SK-N-SH treated with all-trans-retinoic acid at 6 μM for 48 hours (cell line): ENCODE measurements around the gene PRDM7.
"Not testable (repeated sequence)": the region's sequence is repeated elsewhere in the genome, so short reads cannot be mapped to it uniquely, and the experiment has no call there.

Source experiments
- ATAC-seq: fragments of 200-7000 bp; cut with Tn5 transposase; 3 replicates; pipeline ENCODE4 v1.9.1; 2020; ENCODE audit warnings: mild to moderate bottlenecking, moderate library complexity
- ARNTL ChIP-seq: fragments of 450-650 bp; formaldehyde crosslinking; IDR thresholded peaks from 2 replicates; pipeline ENCODE4 v1.5.0; 2020; ENCODE audit warnings: low read depth, mild to moderate bottlenecking, moderate library complexity, borderline replicate concordance
- BACH2 ChIP-seq: fragments of 250-450 bp; sonication (Bioruptor Pico); IDR thresholded peaks from 2 replicates; pipeline ENCODE4 v1.9.0; 2021; ENCODE audit warnings: mild to moderate bottlenecking, borderline replicate concordance
- CSDC2 ChIP-seq: fragments of 250-450 bp; sonication (Bioruptor Pico); IDR thresholded peaks from 2 replicates; pipeline ENCODE4 v1.5.0; 2020; ENCODE audit warnings: mild to moderate bottlenecking, moderate library complexity
- ESRRG ChIP-seq: fragments of 250-450 bp; sonication (Bioruptor Pico); IDR thresholded peaks from 2 replicates; pipeline ENCODE4 v1.6.1; 2021; ENCODE audit warnings: mild to moderate bottlenecking
- GLIS3 ChIP-seq: fragments of 250-450 bp; sonication (Bioruptor Pico); IDR thresholded peaks from 2 replicates; pipeline ENCODE4 v1.5.0; 2020; ENCODE audit warnings: mild to moderate bottlenecking, moderate library complexity
- ISL1 ChIP-seq: fragments of 250-450 bp; sonication (Bioruptor Pico); IDR thresholded peaks from 2 replicates; pipeline ENCODE4 v2.1.2; 2022; ENCODE audit warnings: mild to moderate bottlenecking, moderate library complexity
- PATZ1 ChIP-seq: fragments of 250-450 bp; sonication (Bioruptor Pico); IDR thresholded peaks from 2 replicates; pipeline ENCODE4 v1.8.0; 2020; ENCODE audit warnings: mild to moderate bottlenecking, moderate library complexity, borderline replicate concordance
- PPARA ChIP-seq: fragments of 250-450 bp; sonication (Bioruptor Pico); IDR thresholded peaks from 2 replicates; pipeline ENCODE4 v1.5.0; 2020; ENCODE audit warnings: mild to moderate bottlenecking, borderline replicate concordance
- RARB ChIP-seq: fragments of 250-450 bp; sonication (Bioruptor Pico); IDR thresholded peaks from 2 replicates; pipeline ENCODE4 v1.8.0; 2021; ENCODE audit warnings: mild to moderate bottlenecking, moderate library complexity
- SNAI2 ChIP-seq: fragments of 250-450 bp; sonication (Bioruptor Pico); IDR thresholded peaks from 2 replicates; pipeline ENCODE4 v1.5.0; 2020; ENCODE audit warnings: mild to moderate bottlenecking, moderate library complexity
- TCF4 ChIP-seq: fragments of 250-450 bp; sonication (Bioruptor Pico); IDR thresholded peaks from 2 replicates; pipeline ENCODE4 v1.8.0; 2021; ENCODE audit warnings: mild to moderate bottlenecking, moderate library complexity, borderline replicate concordance
- TOX ChIP-seq: fragments of 250-450 bp; sonication (Bioruptor Pico); IDR thresholded peaks from 2 replicates; pipeline ENCODE4 v1.8.0; 2021; ENCODE audit warnings: mild to moderate bottlenecking, moderate library complexity, borderline replicate concordance
- ZFP3 ChIP-seq: fragments of 250-450 bp; sonication (Bioruptor Pico); IDR thresholded peaks from 2 replicates; pipeline ENCODE4 v1.5.0; 2020; ENCODE audit warnings: mild to moderate bottlenecking, moderate library complexity
- ZFP30 ChIP-seq: fragments of 450-650 bp; formaldehyde crosslinking; IDR thresholded peaks from 2 replicates; pipeline ENCODE4 v1.5.0; 2022; ENCODE audit warnings: mild to moderate bottlenecking, moderate library complexity
- ZNF70 ChIP-seq: fragments of 450-650 bp; formaldehyde crosslinking; IDR thresholded peaks from 2 replicates; pipeline ENCODE4 v1.5.0; 2020; ENCODE audit warnings: mild to moderate bottlenecking, moderate library complexity
- TF ChIP-seq, protein P1 (sequence below): fragments of 250-450 bp; sonication (Bioruptor Pico); IDR thresholded peaks from 2 replicates; pipeline ENCODE4 v1.5.1; 2020; ENCODE audit warnings: low read depth, mild to moderate bottlenecking, moderate library complexity
- TF ChIP-seq, protein P2 (sequence below): fragments of 250-450 bp; sonication (Bioruptor Pico); IDR thresholded peaks from 2 replicates; pipeline ENCODE4 v1.5.1; 2021; ENCODE audit warnings: mild to moderate bottlenecking, moderate library complexity
- TF ChIP-seq, protein P3 (sequence below): fragments of 250-450 bp; sonication (Bioruptor Pico); IDR thresholded peaks from 2 replicates; pipeline ENCODE4 v1.8.0; 2021; ENCODE audit warnings: low read depth, mild to moderate bottlenecking, moderate library complexity, borderline replicate concordance

Gene PRDM7

DNA sequence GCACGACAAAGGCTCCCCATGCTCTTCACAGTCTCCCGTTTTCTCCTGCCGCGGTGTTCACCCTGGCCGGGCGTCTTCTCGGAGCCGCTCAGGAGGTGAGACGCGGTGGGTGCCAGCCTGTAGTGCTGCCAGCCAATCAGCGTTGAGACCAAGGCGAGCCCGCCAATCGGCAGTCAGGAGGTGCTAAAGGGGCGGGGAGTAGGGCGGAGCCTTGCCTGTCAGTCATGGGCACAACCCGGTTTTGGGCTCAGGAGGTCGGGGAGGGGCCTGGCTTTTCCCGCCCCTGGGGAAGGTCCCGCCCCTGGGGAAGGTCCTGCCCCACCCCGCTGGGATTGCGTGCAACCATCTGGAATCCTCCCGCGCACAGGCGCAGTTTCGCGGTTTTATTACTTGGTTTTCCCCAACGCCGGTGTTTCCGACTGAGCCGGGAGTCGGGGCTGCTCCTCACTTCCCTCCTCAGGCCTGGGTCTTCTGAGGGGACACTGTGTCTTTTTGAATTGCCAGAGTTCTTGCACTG lies at the start of gene PRDM7:
TSS of gene PRDM7 (minus strand) at position 92 of the 517 bp plus-strand sequence. CDS start 1,421 bp downstream, outside the sequence.
- TF ChIP-seq ESRRG (no peak), ZNF70 (CRISPR knock-in tag) (no peak), TCF4 (CRISPR knock-in tag) (no peak), GLIS3 (CRISPR knock-in tag) (no peak), PPARA (CRISPR knock-in tag) (no peak), SNAI2 (CRISPR knock-in tag) (no peak), ZFP30 (no peak), BACH2 (CRISPR knock-in tag) (no peak), ARNTL (CRISPR knock-in tag) (no peak), CSDC2 (CRISPR knock-in tag) (no peak), ISL1 (CRISPR knock-in tag) (no peak), RARB (no peak), PATZ1 (CRISPR knock-in tag) (no peak), ZFP3 (CRISPR knock-in tag) (no peak), TOX (CRISPR knock-in tag) (no peak)
- TF ChIP-seq, protein P1, sequence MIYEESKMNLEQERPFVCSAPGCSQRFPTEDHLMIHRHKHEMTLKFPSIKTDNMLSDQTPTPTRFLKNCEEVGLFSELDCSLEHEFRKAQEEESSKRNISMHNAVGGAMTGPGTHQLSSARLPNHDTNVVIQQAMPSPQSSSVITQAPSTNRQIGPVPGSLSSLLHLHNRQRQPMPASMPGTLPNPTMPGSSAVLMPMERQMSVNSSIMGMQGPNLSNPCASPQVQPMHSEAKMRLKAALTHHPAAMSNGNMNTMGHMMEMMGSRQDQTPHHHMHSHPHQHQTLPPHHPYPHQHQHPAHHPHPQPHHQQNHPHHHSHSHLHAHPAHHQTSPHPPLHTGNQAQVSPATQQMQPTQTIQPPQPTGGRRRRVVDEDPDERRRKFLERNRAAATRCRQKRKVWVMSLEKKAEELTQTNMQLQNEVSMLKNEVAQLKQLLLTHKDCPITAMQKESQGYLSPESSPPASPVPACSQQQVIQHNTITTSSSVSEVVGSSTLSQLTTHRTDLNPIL (CRISPR knock-in tag): no peak
- TF ChIP-seq, protein P2, sequence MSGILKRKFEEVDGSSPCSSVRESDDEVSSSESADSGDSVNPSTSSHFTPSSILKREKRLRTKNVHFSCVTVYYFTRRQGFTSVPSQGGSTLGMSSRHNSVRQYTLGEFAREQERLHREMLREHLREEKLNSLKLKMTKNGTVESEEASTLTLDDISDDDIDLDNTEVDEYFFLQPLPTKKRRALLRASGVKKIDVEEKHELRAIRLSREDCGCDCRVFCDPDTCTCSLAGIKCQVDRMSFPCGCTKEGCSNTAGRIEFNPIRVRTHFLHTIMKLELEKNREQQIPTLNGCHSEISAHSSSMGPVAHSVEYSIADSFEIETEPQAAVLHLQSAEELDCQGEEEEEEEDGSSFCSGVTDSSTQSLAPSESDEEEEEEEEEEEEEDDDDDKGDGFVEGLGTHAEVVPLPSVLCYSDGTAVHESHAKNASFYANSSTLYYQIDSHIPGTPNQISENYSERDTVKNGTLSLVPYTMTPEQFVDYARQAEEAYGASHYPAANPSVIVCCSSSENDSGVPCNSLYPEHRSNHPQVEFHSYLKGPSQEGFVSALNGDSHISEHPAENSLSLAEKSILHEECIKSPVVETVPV (CRISPR knock-in tag): no peak
- TF ChIP-seq, protein P3, sequence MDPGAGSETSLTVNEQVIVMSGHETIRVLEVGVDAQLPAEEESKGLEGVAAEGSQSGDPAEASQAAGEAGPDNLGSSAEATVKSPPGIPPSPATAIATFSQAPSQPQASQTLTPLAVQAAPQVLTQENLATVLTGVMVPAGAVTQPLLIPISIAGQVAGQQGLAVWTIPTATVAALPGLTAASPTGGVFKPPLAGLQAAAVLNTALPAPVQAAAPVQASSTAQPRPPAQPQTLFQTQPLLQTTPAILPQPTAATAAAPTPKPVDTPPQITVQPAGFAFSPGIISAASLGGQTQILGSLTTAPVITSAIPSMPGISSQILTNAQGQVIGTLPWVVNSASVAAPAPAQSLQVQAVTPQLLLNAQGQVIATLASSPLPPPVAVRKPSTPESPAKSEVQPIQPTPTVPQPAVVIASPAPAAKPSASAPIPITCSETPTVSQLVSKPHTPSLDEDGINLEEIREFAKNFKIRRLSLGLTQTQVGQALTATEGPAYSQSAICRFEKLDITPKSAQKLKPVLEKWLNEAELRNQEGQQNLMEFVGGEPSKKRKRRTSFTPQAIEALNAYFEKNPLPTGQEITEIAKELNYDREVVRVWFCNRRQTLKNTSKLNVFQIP: no peak
- ATAC-seq: peak; percentile 94

DNA sequence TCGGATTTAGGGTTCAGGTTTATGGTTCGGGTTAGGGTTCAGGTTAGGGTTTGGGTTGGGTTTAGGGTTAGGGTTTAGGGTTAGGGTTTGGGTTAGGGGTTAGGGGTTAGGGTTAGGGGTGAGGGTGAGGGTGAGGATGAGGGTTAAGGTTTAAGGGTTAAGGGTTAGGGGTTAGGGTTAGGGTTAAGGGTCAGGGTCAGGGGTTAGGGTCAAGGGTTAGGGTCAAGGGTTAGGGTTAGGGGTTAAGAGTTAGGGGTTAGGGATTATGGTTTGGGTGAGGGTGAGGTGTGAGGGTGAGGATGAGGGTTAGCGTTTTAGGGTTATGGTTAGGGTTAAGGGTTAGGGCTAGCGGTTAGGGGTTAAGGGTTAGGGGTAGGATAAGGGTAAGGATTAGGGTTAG lies 44.7 kb upstream of the PRDM7 start:
- ATAC-seq: not testable (repeated sequence)

GRCh38 chr16:90107617-90108016 lies 30.5 kb upstream of the PRDM7 start:
- ATAC-seq: not testable (repeated sequence)

DNA sequence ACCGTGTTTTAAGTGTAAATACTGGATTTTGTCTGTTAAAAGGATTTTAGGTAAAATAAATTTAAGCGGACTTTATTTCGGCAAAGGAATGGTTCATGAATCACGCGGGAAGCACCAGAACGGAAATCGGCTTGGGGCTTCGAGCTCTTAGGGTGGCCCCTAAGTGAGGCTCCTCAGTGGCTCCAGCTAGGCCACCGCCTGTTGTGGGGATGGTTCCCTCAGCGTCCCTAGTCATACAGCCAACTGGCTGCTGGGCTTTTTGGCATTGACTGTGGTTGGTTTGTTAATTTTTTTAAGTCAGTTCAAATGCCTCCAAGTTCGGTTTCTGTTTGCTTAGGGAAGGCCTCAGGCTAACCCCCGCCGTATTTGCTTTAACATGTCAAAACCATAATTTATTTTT lies 29.9 kb upstream of the PRDM7 start:
- not testable (repeated sequence) for ATAC-seq

GRCh38 chr16:90106271-90106670 lies 29.1 kb upstream of the PRDM7 start:
- ATAC-seq: not testable (repeated sequence)

DNA sequence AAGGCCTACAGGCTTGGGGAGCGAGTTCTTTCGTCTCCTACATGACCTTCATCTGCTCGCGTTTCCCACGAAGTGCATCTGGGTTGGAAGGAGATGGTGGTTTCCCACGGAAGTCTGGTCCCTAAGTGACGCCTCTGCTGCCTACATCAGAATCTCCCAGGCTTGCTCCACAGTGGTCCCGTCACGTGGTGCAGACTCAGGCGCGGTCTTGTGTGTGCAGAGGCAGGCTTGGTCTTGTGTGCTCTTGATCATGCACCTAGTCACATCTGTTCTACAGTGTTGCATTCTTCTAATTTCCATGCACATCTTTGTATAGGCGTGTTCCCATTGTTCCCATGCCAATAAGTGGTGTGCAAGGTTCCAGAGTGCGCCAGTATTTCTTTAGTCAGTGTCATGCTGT lies 27.6 kb upstream of the PRDM7 start:
- ATAC-seq: not testable (repeated sequence)

DNA sequence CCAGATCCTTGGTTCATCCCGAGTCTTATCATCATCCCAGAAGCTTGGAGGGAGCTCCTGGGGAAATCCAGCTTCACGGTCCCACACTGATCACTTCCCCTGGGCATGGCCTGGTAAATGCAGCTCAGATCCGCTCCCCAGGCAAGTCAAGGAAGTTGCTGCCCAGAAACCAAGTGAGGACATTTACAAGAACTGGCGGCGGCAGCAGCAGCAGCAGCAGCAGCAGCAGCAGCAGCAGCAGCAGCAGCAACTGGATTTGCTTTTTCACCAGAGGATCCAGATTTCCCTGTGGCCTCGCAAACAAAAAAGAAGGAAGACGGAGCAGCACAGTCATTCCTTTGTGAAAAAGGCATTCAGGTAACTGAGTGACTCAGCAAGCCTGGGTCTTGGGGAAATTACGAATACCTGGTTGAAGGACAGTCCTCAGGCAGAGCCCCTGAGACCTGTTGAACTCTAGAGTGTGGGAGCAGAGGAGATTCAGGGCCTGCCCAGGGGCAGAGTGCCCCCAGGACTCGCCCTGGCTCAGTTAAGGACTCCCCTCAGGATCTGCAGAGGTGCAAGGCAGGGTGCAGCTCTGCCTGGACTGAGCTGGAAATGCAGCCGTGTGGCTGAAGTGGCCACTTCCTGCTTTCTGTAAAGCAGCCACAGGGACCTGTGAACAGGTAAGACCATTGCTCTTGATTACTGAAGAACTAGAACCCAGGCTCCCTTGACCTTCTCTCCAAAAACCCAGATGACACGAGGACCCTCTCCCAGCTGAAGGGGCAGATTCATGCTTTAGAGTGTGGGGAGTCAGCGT lies 25.2 kb upstream of the PRDM7 start:
- ATAC-seq: not testable (repeated sequence)

DNA sequence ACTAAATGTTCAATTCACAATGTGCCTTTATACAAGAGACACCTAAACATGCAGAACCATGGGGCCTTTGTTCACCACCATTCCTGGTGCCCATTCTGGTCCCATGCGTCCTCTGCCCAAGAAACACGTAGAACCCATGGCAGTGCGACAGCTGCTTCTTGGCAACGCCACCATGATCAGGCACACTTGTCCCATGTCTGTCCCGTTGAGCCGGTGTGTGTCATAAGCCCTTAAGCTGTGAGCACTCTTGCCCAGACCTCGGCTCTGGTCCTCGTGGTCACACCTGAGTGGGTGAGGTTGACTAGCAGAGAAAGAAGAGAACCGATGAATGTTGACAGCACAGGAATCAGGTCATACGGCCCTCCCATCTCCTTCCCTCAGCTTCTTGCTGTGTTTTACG lies 24.2 kb upstream of the PRDM7 start:
- ATAC-seq: not testable (repeated sequence)

- not testable (repeated sequence) for ATAC-seq
Measured at GRCh38 chr16:90100790-90101189, 23.7 kb upstream of the PRDM7 start.

- not testable (repeated sequence) for ATAC-seq
Measured at GRCh38 chr16:90100229-90100628, 23.1 kb upstream of the PRDM7 start.

DNA sequence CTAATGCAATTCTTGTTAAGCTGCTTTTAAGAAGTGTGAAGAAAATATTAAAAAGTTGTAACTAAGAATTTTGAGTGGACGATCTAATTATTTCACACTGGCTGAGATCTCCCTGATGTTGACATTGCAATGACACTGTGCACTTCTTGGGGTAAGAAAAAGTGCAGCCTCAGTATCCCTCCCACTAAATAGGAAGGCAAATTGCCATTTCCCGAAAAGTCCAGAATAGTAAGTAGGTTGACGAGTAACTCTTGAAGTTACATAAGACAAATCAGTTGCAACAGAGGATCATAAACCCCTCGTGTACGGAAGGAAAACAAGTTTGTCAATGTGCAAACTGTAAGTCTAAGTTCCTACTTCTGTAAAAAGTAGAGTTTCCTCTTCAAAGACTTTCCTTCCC lies 21.8 kb upstream of the PRDM7 start:
- not testable (repeated sequence) for ATAC-seq

- not testable (repeated sequence) for ATAC-seq
Measured at GRCh38 chr16:90097010-90097684, 20.0 kb upstream of the PRDM7 start.
